Esophagus muscularis mucosa (tissue), 3 donors: Measurements from ENCODE around the gene VPS13C.

ENCODE experiments used
- POLR2A ChIP-seq: fragments of 450-650 bp; IDR thresholded peaks from one replicate; pipeline ENCODE4 v1.6.1; 2017; ENCODE audit warnings: antibody characterized with exemption, moderate library complexity, mild to moderate bottlenecking, low read depth
- TF ChIP-seq, protein P1 (sequence below), 3 experiments: fragments of 200-600 bp in 2 of 3; fragments of 450-650 bp in 1 of 3; sonication (generic) in 2 of 3; IDR thresholded peaks; one replicate each; pipeline ENCODE4 v1.5.1; 2017 to 2019; ENCODE audit warnings: antibody characterized with exemption in 3 of 3, mild to moderate bottlenecking in 2 of 3, moderate library complexity in 1 of 3

GRCh38 chr15:62105266-62105665 lies 45.0 kb upstream of the VPS13C start:
- TF ChIP-seq, protein P1, sequence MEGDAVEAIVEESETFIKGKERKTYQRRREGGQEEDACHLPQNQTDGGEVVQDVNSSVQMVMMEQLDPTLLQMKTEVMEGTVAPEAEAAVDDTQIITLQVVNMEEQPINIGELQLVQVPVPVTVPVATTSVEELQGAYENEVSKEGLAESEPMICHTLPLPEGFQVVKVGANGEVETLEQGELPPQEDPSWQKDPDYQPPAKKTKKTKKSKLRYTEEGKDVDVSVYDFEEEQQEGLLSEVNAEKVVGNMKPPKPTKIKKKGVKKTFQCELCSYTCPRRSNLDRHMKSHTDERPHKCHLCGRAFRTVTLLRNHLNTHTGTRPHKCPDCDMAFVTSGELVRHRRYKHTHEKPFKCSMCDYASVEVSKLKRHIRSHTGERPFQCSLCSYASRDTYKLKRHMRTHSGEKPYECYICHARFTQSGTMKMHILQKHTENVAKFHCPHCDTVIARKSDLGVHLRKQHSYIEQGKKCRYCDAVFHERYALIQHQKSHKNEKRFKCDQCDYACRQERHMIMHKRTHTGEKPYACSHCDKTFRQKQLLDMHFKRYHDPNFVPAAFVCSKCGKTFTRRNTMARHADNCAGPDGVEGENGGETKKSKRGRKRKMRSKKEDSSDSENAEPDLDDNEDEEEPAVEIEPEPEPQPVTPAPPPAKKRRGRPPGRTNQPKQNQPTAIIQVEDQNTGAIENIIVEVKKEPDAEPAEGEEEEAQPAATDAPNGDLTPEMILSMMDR (IDR thresholded peaks at IDR 0.05) = no peak
- TF ChIP-seq POLR2A = no peak
